Measurements from ENCODE around the gene PLSCR2.

PLSCR2 gene

GRCh38 chr3:146403792-146404191 is 65.6 kb downstream of the PLSCR2 start:
- no peak overlapping the region for H3K4me3 ChIP-seq (replicated peaks; ENCODE audit: insufficient read depth, low read length)
- H3K27ac ChIP-seq (replicated peaks): no peak overlapping the region
- DNase-seq (ENCODE audit: low read depth in 1 of 2, low spot score in 1 of 2): no peak
- TF ChIP-seq REST (IDR thresholded peaks at IDR 0.05; ENCODE audit: insufficient replicate concordance, low read depth): no peak
- no peak for TF ChIP-seq SPI1 (IDR thresholded peaks at IDR 0.05; ENCODE audit: borderline replicate concordance, low read depth)
- no peak for TF ChIP-seq POLR2AphosphoS5 (IDR thresholded peaks at IDR 0.05; ENCODE audit: low read depth)
- no peak for TF ChIP-seq GABPA (IDR thresholded peaks at IDR 0.05; ENCODE audit: low read depth)
- no peak for TF ChIP-seq CTCF (IDR thresholded peaks at IDR 0.05; ENCODE audit: insufficient read depth, low read length)
- H3K27me3 ChIP-seq (ENCODE audit: insufficient read depth, poor library complexity, severe bottlenecking): no peaks in the 10 kb centered on the region

GRCh38 chr3:146396792-146397191 is 72.6 kb downstream of the PLSCR2 start:
- TF ChIP-seq CTCF (IDR thresholded peaks at IDR 0.05; ENCODE audit: insufficient read depth, low read length) (no peak), SPI1 (IDR thresholded peaks at IDR 0.05; ENCODE audit: borderline replicate concordance, low read depth) (no peak), REST (IDR thresholded peaks at IDR 0.05; ENCODE audit: insufficient replicate concordance, low read depth) (no peak), GABPA (IDR thresholded peaks at IDR 0.05; ENCODE audit: low read depth) (no peak), POLR2AphosphoS5 (IDR thresholded peaks at IDR 0.05; ENCODE audit: low read depth) (no peak)
- Histone ChIP-seq H3K4me3 (replicated peaks; ENCODE audit: insufficient read depth, low read length) (no peak overlapping the region), H3K27me3 (ENCODE audit: insufficient read depth, poor library complexity, severe bottlenecking) (no peaks in the 10 kb centered on the region), H3K27ac (replicated peaks) (no peak overlapping the region)
- no peak for DNase-seq (ENCODE audit: low read depth in 1 of 2, low spot score in 1 of 2)

- Histone ChIP-seq H3K27ac (replicated peaks) (no peak overlapping the region), H3K27me3 (ENCODE audit: insufficient read depth, poor library complexity, severe bottlenecking) (no peaks in the 10 kb centered on the region), H3K4me3 (replicated peaks; ENCODE audit: insufficient read depth, low read length) (no peak overlapping the region)
- TF ChIP-seq GABPA (IDR thresholded peaks at IDR 0.05; ENCODE audit: low read depth) (no peak), REST (IDR thresholded peaks at IDR 0.05; ENCODE audit: insufficient replicate concordance, low read depth) (no peak), POLR2AphosphoS5 (IDR thresholded peaks at IDR 0.05; ENCODE audit: low read depth) (no peak), SPI1 (IDR thresholded peaks at IDR 0.05; ENCODE audit: borderline replicate concordance, low read depth) (no peak), CTCF (IDR thresholded peaks at IDR 0.05; ENCODE audit: insufficient read depth, low read length) (no peak)
- no peak for DNase-seq (ENCODE audit: low read depth in 1 of 2, low spot score in 1 of 2)
Observed at GRCh38 chr3:146395164-146395563, 74.2 kb downstream of the PLSCR2 start.

Measured in HL-60 (cell line).